CD4-positive, alpha-beta T cell treated with Interleukin-1 beta for 1 hour (primary cell): ENCODE results near the gene DDX54.
"Not testable (repeated sequence)": the region's sequence is repeated elsewhere in the genome, so short reads cannot be mapped to it uniquely, and the experiment has no call there.

Experiments used
- DNase-seq, 2 donors: peaks; one replicate each; pipeline ENCODE4 v3.0.0-alpha.2; 2020 to 2022

The DDX54 gene

GRCh38 chr12:113214895-113215400, 29.7 kb upstream of the DDX54 start:
- peak in 1 of 2 donors; percentile 54 for DNase-seq

GRCh38 chr12:113211160-113211559, 25.9 kb upstream of the DDX54 start:
- DNase-seq = no peak

- peak; percentile 67 to 80 for DNase-seq
Measured at GRCh38 chr12:113208041-113208934, 23.0 kb upstream of the DDX54 start.

- peak in 1 of 2 donors; percentile 11 for DNase-seq
Measured at GRCh38 chr12:113207613-113208040, 22.3 kb upstream of the DDX54 start.

GRCh38 chr12:113206802-113207201, 21.5 kb upstream of the DDX54 start:
- not testable (repeated sequence) for DNase-seq

GRCh38 chr12:113204804-113205203, 19.5 kb upstream of the DDX54 start:
- DNase-seq = no peak

- DNase-seq = no peak
Measured at GRCh38 chr12:113203852-113204760, 18.8 kb upstream of the DDX54 start.

GRCh38 chr12:113202300-113203075, 17.2 kb upstream of the DDX54 start:
- no peak for DNase-seq

- no peak for DNase-seq
Measured at GRCh38 chr12:113201187-113202177, 16.2 kb upstream of the DDX54 start.

- DNase-seq = no peak
Measured at GRCh38 chr12:113200021-113200797, 14.9 kb upstream of the DDX54 start.

GRCh38 chr12:113198296-113198695, 13.0 kb upstream of the DDX54 start:
- no peak for DNase-seq

GRCh38 chr12:113197518-113198077, 12.3 kb upstream of the DDX54 start:
- no peak for DNase-seq

GRCh38 chr12:113196990-113197389, 11.7 kb upstream of the DDX54 start:
- DNase-seq = peak; percentile 72 to 74

- DNase-seq = no peak
Measured at GRCh38 chr12:113196582-113196981, 11.3 kb upstream of the DDX54 start.

GRCh38 chr12:113195598-113195997, 10.3 kb upstream of the DDX54 start:
- DNase-seq = no peak

GRCh38 chr12:113194971-113195391, 9.7 kb upstream of the DDX54 start:
- DNase-seq = no peak

GRCh38 chr12:113191227-113191626, 5.9 kb upstream of the DDX54 start:
- DNase-seq = no peak

GRCh38 chr12:113190761-113191160, 5.5 kb upstream of the DDX54 start:
- DNase-seq = no peak

- no peak for DNase-seq
Measured at GRCh38 chr12:113189361-113189760, 4.1 kb upstream of the DDX54 start.
